Neural cell (in vitro differentiated cells): Measurements from ENCODE around the gene HDAC10. TPM values are rescaled to one million over a fixed set of nuclear protein-coding genes. Genes with fewer than 3 reads are reported as not detected.

Source experiments
- H2AFZ ChIP-seq: fragments of 200-600, 300-800 bp; sonication (generic), shearing (Covaris generic); 2 replicates; pipeline ENCODE4 v1.6.0; 2014; ENCODE audit warnings: low read depth, mild to moderate bottlenecking, antibody characterized with exemption, low read length, moderate library complexity
- H3F3A ChIP-seq: fragments of 200-600 bp; shearing (Covaris generic); 2 replicates; pipeline ENCODE4 v1.6.1; 2016; ENCODE audit warnings: mild to moderate bottlenecking, moderate library complexity, mixed read lengths, antibody characterized with exemption, low read length; ENCODE audit not compliant: insufficient read depth, poor library complexity, severe bottlenecking
- H3K27ac ChIP-seq: fragments of 200-600, 300-800 bp; sonication (generic), shearing (Covaris generic); 2 replicates; pipeline ENCODE4 v1.5.1; 2014; ENCODE audit warnings: mild to moderate bottlenecking, low read length, moderate library complexity
- H3K27me3 ChIP-seq: fragments of 300-800, 200-600 bp; sonication (generic), shearing (Covaris generic); 2 replicates; pipeline ENCODE4 v1.6.0; 2014; ENCODE audit warnings: mild to moderate bottlenecking, low read depth, low read length, moderate library complexity; ENCODE audit not compliant: insufficient read depth
- H3K36me3 ChIP-seq: fragments of 300-800, 200-600 bp; sonication (generic), shearing (Covaris generic); 2 replicates; pipeline ENCODE4 v1.5.1; 2014; ENCODE audit warnings: mild to moderate bottlenecking, antibody characterized with exemption, low read length, moderate library complexity; ENCODE audit not compliant: insufficient read depth
- H3K4me2 ChIP-seq: fragments of 300-800, 200-600 bp; sonication (generic), shearing (Covaris generic); 2 replicates; pipeline ENCODE4 v1.6.0; 2014; ENCODE audit warnings: mild to moderate bottlenecking, low read length
- H3K4me3 ChIP-seq: fragments of 300-800, 200-600 bp; sonication (generic), shearing (Covaris generic); 2 replicates; pipeline ENCODE4 v1.5.1; 2014; ENCODE audit warnings: mild to moderate bottlenecking, low read length, moderate library complexity
- H3K79me2 ChIP-seq: fragments of 200-600 bp; shearing (Covaris generic); replicated peaks from 2 replicates; pipeline ENCODE4 v1.6.0; 2014; ENCODE audit warnings: mild to moderate bottlenecking, low read length, moderate library complexity; ENCODE audit not compliant: insufficient read depth
- H3K9ac ChIP-seq: fragments of 300-800, 200-600 bp; sonication (generic), shearing (Covaris generic); 2 replicates; pipeline ENCODE4 v1.6.1; 2016; ENCODE audit warnings: mild to moderate bottlenecking, low read length, mixed read lengths
- H3K9me2 ChIP-seq: fragments of 200-600 bp; shearing (Covaris generic); 2 replicates; pipeline ENCODE4 v1.6.1; 2016; ENCODE audit warnings: mild to moderate bottlenecking, low read length, mixed read lengths; ENCODE audit not compliant: insufficient read depth
- H3K9me3 ChIP-seq: fragments of 200-600, 300-800 bp; sonication (generic), shearing (Covaris generic); 2 replicates; pipeline ENCODE4 v1.6.1; 2016; ENCODE audit warnings: mild to moderate bottlenecking, mixed run types, low read length, moderate library complexity, mixed read lengths
- H4K20me1 ChIP-seq: fragments of 200-600 bp; shearing (Covaris generic); 2 replicates; pipeline ENCODE4 v1.6.1; 2016; ENCODE audit warnings: mild to moderate bottlenecking, mixed run types; ENCODE audit not compliant: insufficient read depth
- CTCF ChIP-seq: fragments of 450-650 bp; IDR thresholded peaks from 2 replicates; pipeline ENCODE4 v1.5.1; 2014; ENCODE audit warnings: antibody characterized with exemption, mild to moderate bottlenecking, moderate library complexity; ENCODE audit not compliant: poor library complexity, severe bottlenecking
- EP300 ChIP-seq: fragments of 450-650 bp; conservative IDR thresholded peaks from 2 replicates; pipeline ENCODE4 v1.6.1; 2014; ENCODE audit warnings: antibody characterized with exemption, mild to moderate bottlenecking, moderate library complexity; ENCODE audit not compliant: poor library complexity, severe bottlenecking
- EZH2 ChIP-seq: fragments of 200-600, 300-800 bp; shearing (Covaris generic), sonication (generic); IDR thresholded peaks from 2 replicates; pipeline ENCODE4 v1.6.1; 2014; ENCODE audit warnings: antibody characterized with exemption, low read length, borderline replicate concordance, mild to moderate bottlenecking; ENCODE audit not compliant: insufficient read depth, poor library complexity, severe bottlenecking
- MXI1 ChIP-seq: fragments of 450-650 bp; conservative IDR thresholded peaks from 2 replicates; pipeline ENCODE4 v1.6.1; 2014; ENCODE audit warnings: antibody characterized with exemption, mild to moderate bottlenecking; ENCODE audit not compliant: poor library complexity, severe bottlenecking
- POLR2AphosphoS5 ChIP-seq: IDR thresholded peaks from 2 replicates; pipeline ENCODE4 v1.6.1; 2012
- RAD21 ChIP-seq: fragments of 450-650 bp; conservative IDR thresholded peaks from 2 replicates; pipeline ENCODE4 v1.6.1; 2014; ENCODE audit warnings: antibody characterized with exemption, mild to moderate bottlenecking, moderate library complexity
- REST ChIP-seq: IDR thresholded peaks from 2 replicates; pipeline ENCODE4 v1.6.1; 2012; ENCODE audit warnings: borderline replicate concordance
- SMC3 ChIP-seq: fragments of 450-650 bp; conservative IDR thresholded peaks from 2 replicates; pipeline ENCODE4 v1.6.1; 2014; ENCODE audit warnings: antibody characterized with exemption, mild to moderate bottlenecking, moderate library complexity; ENCODE audit not compliant: poor library complexity
- TAF1 ChIP-seq: IDR thresholded peaks from 2 replicates; pipeline ENCODE4 v1.6.1; 2012; ENCODE audit warnings: low read depth
- polyA plus RNA-seq: library from polyadenylated mRNA; depleted of rRNA; stranded (reverse); fragments of >200 nt; gene quantifications from 2 replicates; pipeline ENCODE4 v1.2.3, GENCODE V29; 2014

Gene HDAC10
- polyA plus RNA-seq, 1 donor from 2014 or later: 39.1 TPM

- Histone ChIP-seq H3K79me2 (peaks cover 6% of the 10 kb centered on the region), H4K20me1 (no peaks in the 10 kb centered on the region), H3K9me2 (no peaks in the 10 kb centered on the region), H3K4me3 (no peak overlapping the region), H3K27ac (no peak overlapping the region), H3F3A (no peaks in the 10 kb centered on the region), H3K9me3 (no peaks in the 10 kb centered on the region), H3K27me3 (no peaks in the 10 kb centered on the region), H2AFZ (no peak overlapping the region), H3K9ac (no peak overlapping the region), H3K4me2 (no peak overlapping the region), H3K36me3 (no peaks in the 10 kb centered on the region)
- TF ChIP-seq EP300: no peak
- TF ChIP-seq EZH2: no peak
- TF ChIP-seq RAD21: no peak
- TF ChIP-seq SMC3: no peak
- TF ChIP-seq POLR2AphosphoS5: no peak
- no peak for TF ChIP-seq REST
- TF ChIP-seq MXI1: no peak
- no peak for TF ChIP-seq TAF1
- no peak for TF ChIP-seq CTCF
Observed at GRCh38 chr22:50259302-50259701, 8.2 kb upstream of the HDAC10 start.

- H3K27ac ChIP-seq: no peak overlapping the region
Observed at GRCh38 chr22:50258361-50259292, 7.6 kb upstream of the HDAC10 start.

More at GRCh38 chr22:50258361-50259292, 7.6 kb upstream of the HDAC10 start:
- H3K27me3 ChIP-seq: no peaks in the 10 kb centered on the region
- H3K9me3 ChIP-seq: no peaks in the 10 kb centered on the region
- H3K4me3 ChIP-seq: no peak overlapping the region
- H4K20me1 ChIP-seq: no peaks in the 10 kb centered on the region
- H3K79me2 ChIP-seq: peaks cover 6% of the 10 kb centered on the region
- no peaks in the 10 kb centered on the region for H3K9me2 ChIP-seq
- H3K9ac ChIP-seq: no peak overlapping the region
- no peak overlapping the region for H3K4me2 ChIP-seq
- no peak overlapping the region for H2AFZ ChIP-seq
- no peaks in the 10 kb centered on the region for H3K36me3 ChIP-seq
- TF ChIP-seq REST (no peak), POLR2AphosphoS5 (no peak), SMC3 (no peak), EZH2 (no peak), EP300 (no peak), TAF1 (no peak)
- H3F3A ChIP-seq: no peaks in the 10 kb centered on the region
